ENCODE data around the gene SEC14L5. TPM values are rescaled to one million over a fixed set of nuclear protein-coding genes. Genes with fewer than 3 reads are reported as not detected.

SEC14L5 gene
- total RNA-seq, 2 experiments from 2014 or later = 0.07 TPM; not detected in 1

- H3K9me3 Mint-ChIP-seq = no peaks in the 10 kb centered on the region
- ATAC-seq (peak; percentile 65), DNase-seq (no peak)
- H3K4me3 Mint-ChIP-seq = peak overlapping the region; percentile 36
- no peak for TF ChIP-seq CTCF (IDR thresholded peaks at IDR 0.05)
- peaks cover 29% of the 10 kb centered on the region for H3K27me3 Mint-ChIP-seq
- no peak overlapping the region for H3K27ac Mint-ChIP-seq
- H3K4me1 Mint-ChIP-seq (ENCODE audit: low read depth) = peaks cover 4% of the 10 kb centered on the region
- CTCF ChIA-PET = interaction anchor here (0.9 kb wide), 1 partner anchor 67 kb away, joined by 3 read pairs; no protein-coding TSS in a partner anchor
- intact Hi-C loops (cut with micrococcal nuclease) = no loop called here
- POLR2A ChIA-PET = no interaction called here
- no peaks in the 10 kb centered on the region for H3K36me3 Mint-ChIP-seq (ENCODE audit: low read depth)
Measured at GRCh38 chr16:4936181-4936990, 21.7 kb upstream of the SEC14L5 start.

- no peaks in the 10 kb centered on the region for H3K9me3 Mint-ChIP-seq
Measured at GRCh38 chr16:4936991-4937781, 20.9 kb upstream of the SEC14L5 start, which contains the start of gene PPL. PPL (minus strand) TSS chr16:4937148; CDS start chr16:4937045, 103 bp downstream.

GRCh38 chr16:4937782-4938682, 20.1 kb upstream of the SEC14L5 start:
- no peak overlapping the region for H3K27ac Mint-ChIP-seq
- no peaks in the 10 kb centered on the region for H3K36me3 Mint-ChIP-seq (ENCODE audit: low read depth)
- H3K4me1 Mint-ChIP-seq (ENCODE audit: low read depth) = peaks cover 4% of the 10 kb centered on the region
- ATAC-seq (no peak), DNase-seq (no peak)
- CTCF ChIA-PET = interaction anchor here (1.2 kb wide), 1 partner anchor 11 kb away, joined by 3 read pairs; no protein-coding TSS in a partner anchor
- intact Hi-C loops (cut with micrococcal nuclease) = no loop called here
- no peak overlapping the region for H3K4me3 Mint-ChIP-seq
- H3K27me3 Mint-ChIP-seq = peaks cover 27% of the 10 kb centered on the region
- POLR2A ChIA-PET = no interaction called here
- no peaks in the 10 kb centered on the region for H3K9me3 Mint-ChIP-seq
- no peak for TF ChIP-seq CTCF (IDR thresholded peaks at IDR 0.05)

More at GRCh38 chr16:4936991-4937781, 20.9 kb upstream of the SEC14L5 start, which contains the start of gene PPL:
- ChIA-PET CTCF (interaction anchor here (1.2 kb wide), 1 partner anchor 10 kb away, joined by 3 read pairs; no protein-coding TSS in a partner anchor), POLR2A (no interaction called here)
- DNase-seq (peak; percentile 20), ATAC-seq (peak; percentile 60)
- no peak for TF ChIP-seq CTCF (IDR thresholded peaks at IDR 0.05)
- intact Hi-C loops (cut with micrococcal nuclease) = no loop called here
- Mint-ChIP-seq H3K4me3 (peak within 1 kb of the TSS; percentile 36), H3K4me1 (ENCODE audit: low read depth) (peaks cover 4% of the 10 kb centered on the region), H3K27me3 (peaks cover 29% of the 10 kb centered on the region), H3K36me3 (ENCODE audit: low read depth) (no peaks in the 10 kb centered on the region), H3K27ac (no peak within 1 kb of the TSS)

- intact Hi-C loops (cut with micrococcal nuclease) = no loop called here
- H3K4me3 Mint-ChIP-seq = no peak overlapping the region
- peaks cover 25% of the 10 kb centered on the region for H3K27me3 Mint-ChIP-seq
- no peak for TF ChIP-seq CTCF (IDR thresholded peaks at IDR 0.05)
- POLR2A ChIA-PET = no interaction called here
- no peaks in the 10 kb centered on the region for H3K9me3 Mint-ChIP-seq
- peaks cover 4% of the 10 kb centered on the region for H3K4me1 Mint-ChIP-seq (ENCODE audit: low read depth)
- CTCF ChIA-PET = no interaction called here
- H3K27ac Mint-ChIP-seq = no peak overlapping the region
- no peak for DNase-seq
- H3K36me3 Mint-ChIP-seq (ENCODE audit: low read depth) = no peaks in the 10 kb centered on the region
- ATAC-seq = no peak
Measured at GRCh38 chr16:4938683-4939030, 19.5 kb upstream of the SEC14L5 start.

Measured in activated CD8-positive, alpha-beta T cell treated with anti-CD3 and anti-CD28 coated beads for 36 hours (primary cell).